NT2/D1 (cell line): ENCODE measurements around the gene GAL3ST2.

ENCODE experiments used
- YY1 ChIP-seq: IDR thresholded peaks from 2 replicates; pipeline ENCODE4 v1.6.1; 2011; ENCODE audit not compliant: insufficient read length, insufficient read depth
- ZNF274 ChIP-seq: IDR thresholded peaks from 2 replicates; pipeline ENCODE4 v1.6.1; 2011; ENCODE audit warnings: mild to moderate bottlenecking, low read depth, low read length

DNA sequence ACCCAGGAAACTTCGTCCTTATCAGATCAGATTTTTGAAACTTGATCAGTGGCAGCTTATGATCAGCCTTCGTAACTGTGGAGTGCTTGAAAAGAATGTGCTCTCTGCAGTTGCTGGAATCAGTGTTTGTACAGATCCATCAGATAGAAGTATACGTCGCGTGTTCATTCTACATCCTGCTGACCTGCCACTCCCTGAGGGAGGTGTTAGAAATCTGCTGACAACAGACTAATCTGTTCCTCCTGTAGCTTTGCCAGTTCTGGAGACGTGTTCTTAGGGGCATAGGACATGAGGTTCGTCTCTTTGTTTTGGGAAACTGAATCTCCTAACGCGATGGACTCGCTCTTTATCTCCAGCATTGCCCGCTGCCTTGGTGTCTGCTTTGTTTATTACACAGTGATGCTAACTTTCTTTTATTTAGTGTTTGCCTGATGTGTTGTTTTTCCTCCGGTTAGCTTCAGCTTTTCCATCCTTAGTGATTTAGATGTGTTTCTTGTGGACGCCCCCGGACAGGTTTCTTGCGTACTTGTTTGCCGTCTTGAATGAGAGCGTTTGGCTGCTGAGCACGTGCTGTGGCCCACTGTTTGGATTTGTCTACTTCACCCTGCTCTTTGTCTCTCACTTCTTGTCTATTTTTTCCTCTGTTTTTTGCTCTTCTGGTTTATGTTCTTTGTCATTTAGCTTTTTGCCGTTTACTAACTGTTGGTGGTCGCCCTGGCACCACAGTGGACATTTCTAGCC, 17.4 kb upstream of the GAL3ST2 start:
- no peak for TF ChIP-seq YY1
- no peak for TF ChIP-seq ZNF274
